Measurements from ENCODE around the gene FTSJ1. TPM values are rescaled to one million over a fixed set of nuclear protein-coding genes. Genes with fewer than 3 reads are reported as not detected.
A peak's percentile ranks its signal among the peaks of the same experiment; 100 is the strongest.

Gene FTSJ1
- total RNA-seq, 1 experiment from 2014 or later: 49.4 TPM

GRCh38 chrX:48509245-48509590 is 33.2 kb downstream of the FTSJ1 start:
- H4K20me1 ChIP-seq (ENCODE audit: control insufficient read depth, insufficient read depth, insufficient read length): no peaks in the 10 kb centered on the region
- no peak overlapping the region for H3T11ph ChIP-seq (ENCODE audit: low read length)
- no peak for TF ChIP-seq CTCF (conservative IDR thresholded peaks at IDR 0.05)
- H3K79me2 ChIP-seq (ENCODE audit: insufficient read depth, low read length): no peaks in the 10 kb centered on the region
- Mint-ChIP-seq H3K4me3 (peak overlapping the region; percentile 83 to 91), H3K9me3 (peaks cover 62 to 67% of the 10 kb centered on the region in 2 experiments), H3K36me3 (ENCODE audit: insufficient read depth in 1 of 3, low read depth in 3 of 3) (peaks cover 4 to 13% (median 10%) of the 10 kb centered on the region in 3 experiments; a peak in 5 of 7 replicates), H3K4me1 (peaks cover 3 to 8% of the 10 kb centered on the region in 2 experiments; a peak in 3 of 4 replicates), H3K27ac (no peak overlapping the region), H3K27me3 (ENCODE audit: low read depth) (peaks cover 4% of the 10 kb centered on the region)
- H3K14ac ChIP-seq (ENCODE audit: insufficient read depth, low read length): no peak overlapping the region
- no CpG with 5 or more reads among the region's 16 CpGs for WGBS (ENCODE audit: extremely low coverage, insufficient read length, low lambda C conversion rate)
- no peak overlapping the region for H3K4ac ChIP-seq (ENCODE audit: low read depth, low read length)
- H2BK120ac ChIP-seq (ENCODE audit: low read depth, low read length, poor library complexity, severe bottlenecking): no peak overlapping the region
- peak overlapping the region; percentile 7 for H3K9ac ChIP-seq (ENCODE audit: extremely low read depth, insufficient read length, low read length)
- H3K27me3 ChIP-seq (ENCODE audit: insufficient read depth, low read length): no peaks in the 10 kb centered on the region
- no peak overlapping the region for H2BK15ac ChIP-seq (ENCODE audit: low read depth, low read length)
- no peak overlapping the region for H3K27ac ChIP-seq (ENCODE audit: insufficient read length, low read depth, low read length)
- H4K8ac ChIP-seq (replicated peaks; ENCODE audit: insufficient read length, low read depth, low read length): no peak overlapping the region
- H4K91ac ChIP-seq (ENCODE audit: insufficient read length, low read depth, low read length): no peak overlapping the region
- H3K56ac ChIP-seq (ENCODE audit: insufficient read length, low read depth, low read length): no peak overlapping the region
- peaks cover 5% of the 10 kb centered on the region for H3K23me2 ChIP-seq (ENCODE audit: insufficient read length, low read depth, low read length, poor library complexity, severe bottlenecking)
- H3K9me3 ChIP-seq (ENCODE audit: control insufficient read depth, low read depth, low read length): peaks cover 45% of the 10 kb centered on the region
- peak overlapping the region; percentile 45 for H3K4me2 ChIP-seq (ENCODE audit: insufficient read depth, insufficient read length, low read length)
- H2BK5ac ChIP-seq (ENCODE audit: insufficient read length, low read length): no peak overlapping the region
- H3K23ac ChIP-seq (ENCODE audit: insufficient read length, low read depth, low read length): no peak overlapping the region
- H3K4me1 ChIP-seq (ENCODE audit: insufficient read depth, low read length): no peaks in the 10 kb centered on the region
- H2BK20ac ChIP-seq (ENCODE audit: low read depth, low read length, poor library complexity, severe bottlenecking): no peak overlapping the region
- DNase-seq: no peak
- no peak overlapping the region for H4K5ac ChIP-seq (ENCODE audit: insufficient read length, low read depth, low read length)
- no peaks in the 10 kb centered on the region for H3K79me1 ChIP-seq (ENCODE audit: insufficient read depth, low read depth, low read length, poor library complexity, severe bottlenecking)
- no peak overlapping the region for H2AFZ ChIP-seq (ENCODE audit: low read length)
- no peak overlapping the region for H3K18ac ChIP-seq (ENCODE audit: insufficient read length, low read depth, low read length)
- H2BK12ac ChIP-seq (ENCODE audit: insufficient read length, low read depth, low read length): no peak overlapping the region
- no peak overlapping the region for H2AK5ac ChIP-seq (ENCODE audit: insufficient read length, low read length)

All from H9 (cell line).